Neutrophil (primary cell): ENCODE data around the gene NR2F2.

ENCODE experiments used
- H3K27ac ChIP-seq: fragments of 200-600 bp; sonication (generic); 2 replicates; pipeline ENCODE4 v1.5.1; 2016; ENCODE audit warnings: mild to moderate bottlenecking, moderate library complexity
- H3K27me3 ChIP-seq: fragments of 200-600 bp; sonication (generic); 2 replicates; pipeline ENCODE4 v1.6.0; 2016; ENCODE audit warnings: mild to moderate bottlenecking
- H3K36me3 ChIP-seq: fragments of 200-600 bp; sonication (generic); 2 replicates; pipeline ENCODE4 v1.5.1; 2017
- H3K4me1 ChIP-seq, 2 experiments: fragments of 200-600 bp in 1 of 2; sonication (generic) in 1 of 2; 1 replicate in 1 of 2; 2 replicates in 1 of 2; pipeline versions ENCODE4 v1.5.1 to v1.6.1; 2013 to 2016; ENCODE audit warnings: low read depth in 1 of 2, low read length in 1 of 2, mild to moderate bottlenecking in 1 of 2, moderate library complexity in 1 of 2; ENCODE audit not compliant: control insufficient read depth in 1 of 2, insufficient read depth in 1 of 2
- H3K4me3 ChIP-seq, 2 experiments: fragments of 200-600 bp in 1 of 2; sonication (generic) in 1 of 2; 1 replicate in 1 of 2; 2 replicates in 1 of 2; pipeline ENCODE4 v1.5.1; 2013 to 2016; ENCODE audit warnings: low read depth in 1 of 2, low read length in 1 of 2, mild to moderate bottlenecking in 1 of 2, moderate library complexity in 1 of 2
- H3K9me3 ChIP-seq: fragments of 200-600 bp; sonication (generic); 2 replicates; pipeline ENCODE4 v1.5.1; 2016
- CTCF ChIP-seq: fragments of 200-600 bp; sonication (generic); IDR thresholded peaks from 2 replicates; pipeline ENCODE4 v1.5.1; 2016; ENCODE audit warnings: antibody characterized with exemption

NR2F2 gene

GRCh38 chr15:96311256-96311955, 19.1 kb upstream of the NR2F2 start:
- no peak overlapping the region for H3K4me3 ChIP-seq
- H3K36me3 ChIP-seq = no peaks in the 10 kb centered on the region
- H3K27me3 ChIP-seq = peaks cover 43% of the 10 kb centered on the region
- no peak overlapping the region for H3K27ac ChIP-seq
- H3K9me3 ChIP-seq = no peaks in the 10 kb centered on the region
- H3K4me1 ChIP-seq = no peaks in the 10 kb centered on the region
- TF ChIP-seq CTCF = no peak

DNA sequence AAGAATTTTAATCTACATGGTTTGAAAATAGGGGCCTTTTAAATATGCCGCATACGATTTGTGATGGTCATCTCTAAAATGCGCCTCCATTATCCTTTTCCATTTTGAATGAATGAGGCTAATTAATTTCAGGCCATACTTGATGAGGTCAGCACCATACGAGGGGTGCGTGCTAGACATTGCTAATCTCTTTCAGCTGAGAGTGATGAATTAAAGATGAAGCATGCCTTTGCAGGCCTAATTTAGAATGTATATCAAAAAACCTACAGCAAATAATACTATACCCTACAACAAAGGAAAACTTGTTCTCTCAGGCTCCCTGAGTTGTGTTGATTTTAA, 18.6 kb upstream of the NR2F2 start:
- no peak for TF ChIP-seq CTCF
- Histone ChIP-seq H3K27me3 (peaks cover 48% of the 10 kb centered on the region), H3K4me1 (no peaks in the 10 kb centered on the region), H3K4me3 (no peak overlapping the region), H3K36me3 (no peaks in the 10 kb centered on the region), H3K9me3 (no peaks in the 10 kb centered on the region), H3K27ac (no peak overlapping the region)

DNA sequence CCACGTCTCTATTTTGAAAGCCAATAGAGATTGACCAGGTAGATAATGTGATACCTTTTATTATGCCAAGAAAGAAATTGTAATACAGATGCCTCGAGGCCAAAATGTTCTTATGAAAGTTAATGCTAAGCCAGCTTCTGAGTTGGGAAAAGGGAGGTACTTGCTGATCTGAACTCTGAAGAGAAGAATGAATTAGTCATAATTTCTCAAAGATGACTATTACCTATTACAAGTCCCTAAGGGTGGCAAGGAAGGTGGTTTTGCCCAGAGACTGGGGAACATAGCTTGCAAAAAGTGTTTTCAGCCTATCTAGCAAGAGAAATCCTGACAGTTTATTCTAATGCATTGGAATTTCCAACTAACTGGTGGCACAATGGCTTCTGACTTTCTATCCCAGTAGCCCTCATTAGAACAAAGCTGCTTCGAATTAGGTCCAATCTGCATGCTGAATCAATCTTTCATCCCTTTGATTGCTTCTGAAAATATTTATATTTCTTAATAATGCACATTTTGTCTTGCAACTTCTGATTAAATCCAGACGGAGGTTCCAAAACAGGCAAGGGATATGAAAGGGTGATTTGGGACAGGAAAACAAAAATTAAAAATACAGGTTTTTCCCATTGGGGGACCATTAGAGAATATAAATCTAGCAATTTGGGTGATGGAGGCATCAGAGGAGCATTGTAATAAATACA, 17.7 kb upstream of the NR2F2 start:
- no peaks in the 10 kb centered on the region for H3K4me1 ChIP-seq
- no peaks in the 10 kb centered on the region for H3K9me3 ChIP-seq
- H3K27me3 ChIP-seq = peaks cover 57% of the 10 kb centered on the region
- no peak overlapping the region for H3K4me3 ChIP-seq
- H3K36me3 ChIP-seq = no peaks in the 10 kb centered on the region
- no peak for TF ChIP-seq CTCF
- H3K27ac ChIP-seq = no peak overlapping the region

GRCh38 chr15:96314518-96314917, 16.0 kb upstream of the NR2F2 start:
- H3K9me3 ChIP-seq = no peaks in the 10 kb centered on the region
- no peak for TF ChIP-seq CTCF
- H3K27me3 ChIP-seq = peaks cover 72% of the 10 kb centered on the region
- no peak overlapping the region for H3K27ac ChIP-seq
- H3K4me3 ChIP-seq = no peak overlapping the region
- H3K36me3 ChIP-seq = no peaks in the 10 kb centered on the region
- H3K4me1 ChIP-seq = no peaks in the 10 kb centered on the region

- no peak overlapping the region for H3K27ac ChIP-seq
- no peak overlapping the region for H3K4me3 ChIP-seq
- no peak for TF ChIP-seq CTCF
- no peaks in the 10 kb centered on the region for H3K36me3 ChIP-seq
- no peaks in the 10 kb centered on the region for H3K9me3 ChIP-seq
- no peaks in the 10 kb centered on the region for H3K4me1 ChIP-seq
- peaks cover 74% of the 10 kb centered on the region for H3K27me3 ChIP-seq
Measured at GRCh38 chr15:96314963-96315362, 15.5 kb upstream of the NR2F2 start.
